SJSA1 (cell line): ENCODE measurements around the gene SF3B3. TPM values are rescaled to one million over a fixed set of nuclear protein-coding genes. Genes with fewer than 3 reads are reported as not detected.
"Not testable (repeated sequence)": the region's sequence is repeated elsewhere in the genome, so short reads cannot be mapped to it uniquely, and the experiment has no call there.

Source experiments
- DNase-seq, 2 experiments: peaks; one replicate each; pipeline ENCODE4 v3.0.0-alpha.2; 2015 to 2020; ENCODE audit warnings: low spot score in 2 of 2, low read depth in 1 of 2
- H3K27ac ChIP-seq: fragments of 250-450 bp; sonication (Bioruptor Pico); 2 replicates; pipeline ENCODE4 v1.5.1; 2020; ENCODE audit warnings: mild to moderate bottlenecking, moderate library complexity
- H3K27me3 ChIP-seq: fragments of 250-450 bp; sonication (Bioruptor Pico); replicated peaks from 2 replicates; pipeline ENCODE4 v1.5.1; 2020; ENCODE audit warnings: mild to moderate bottlenecking, moderate library complexity
- H3K36me3 ChIP-seq: fragments of 250-450 bp; sonication (Bioruptor Pico); 2 replicates; pipeline ENCODE4 v1.5.1; 2020; ENCODE audit warnings: mild to moderate bottlenecking
- H3K4me1 ChIP-seq: fragments of 250-450 bp; sonication (Bioruptor Pico); replicated peaks from 2 replicates; pipeline ENCODE4 v1.6.1; 2021; ENCODE audit warnings: mild to moderate bottlenecking
- H3K4me3 ChIP-seq: fragments of 250-450 bp; sonication (Bioruptor Pico); 2 replicates; pipeline ENCODE4 v1.5.1; 2020; ENCODE audit warnings: mild to moderate bottlenecking
- H3K9me3 ChIP-seq: fragments of 250-450 bp; sonication (Bioruptor Pico); replicated peaks from 2 replicates; pipeline ENCODE4 v1.5.1; 2020; ENCODE audit warnings: mild to moderate bottlenecking
- total RNA-seq: library from RNA; depleted of rRNA; stranded (reverse); fragments of >200 nt; shearing (Covaris generic); gene quantifications from 2 replicates; pipeline ENCODE4 v1.2.3, GENCODE V29; 2014; rRNA removed

SF3B3 gene
- total RNA-seq, 1 experiment from 2014 or later: 170 TPM

- Histone ChIP-seq H3K27me3 (no peaks in the 10 kb centered on the region), H3K4me3 (no peak overlapping the region), H3K4me1 (no peaks in the 10 kb centered on the region), H3K36me3 (no peaks in the 10 kb centered on the region), H3K9me3 (no peaks in the 10 kb centered on the region), H3K27ac (no peak overlapping the region)
- no peak for DNase-seq
These were observed 89.3 kb downstream of the SF3B3 start for GRCh38 chr16:70612931-70613330.

- no peaks in the 10 kb centered on the region for H3K4me1 ChIP-seq
These were observed 90.8 kb downstream of the SF3B3 start for GRCh38 chr16:70614208-70614951.

GRCh38 chr16:70615945-70616344, 92.3 kb downstream of the SF3B3 start:
- no peaks in the 10 kb centered on the region for H3K36me3 ChIP-seq
- no peaks in the 10 kb centered on the region for H3K27me3 ChIP-seq
- H3K4me1 ChIP-seq: no peaks in the 10 kb centered on the region
- H3K9me3 ChIP-seq: no peaks in the 10 kb centered on the region
- no peak overlapping the region for H3K4me3 ChIP-seq
- DNase-seq: no peak
- no peak overlapping the region for H3K27ac ChIP-seq

More at GRCh38 chr16:70614208-70614951, 90.8 kb downstream of the SF3B3 start:
- no peaks in the 10 kb centered on the region for H3K36me3 ChIP-seq
- no peaks in the 10 kb centered on the region for H3K9me3 ChIP-seq
- H3K4me3 ChIP-seq: no peak overlapping the region
- no peak overlapping the region for H3K27ac ChIP-seq
- no peaks in the 10 kb centered on the region for H3K27me3 ChIP-seq
- DNase-seq: no peak

- H3K27me3 ChIP-seq, H3K36me3 ChIP-seq, DNase-seq, H3K27ac ChIP-seq, H3K4me3 ChIP-seq, H3K9me3 ChIP-seq, H3K4me1 ChIP-seq: not testable (repeated sequence)
These were observed 98.2 kb downstream of the SF3B3 start for GRCh38 chr16:70621864-70622263.

Other genes starting within 250 kb of the SF3B3 start
- 69.6 and 77.0 TPM in 2 replicates for gene AARS1, start 234.3 kb upstream of the SF3B3 start, total RNA-seq
- gene DDX19B, start 224.6 kb upstream of the SF3B3 start, total RNA-seq: 39.6 and 55.9 TPM in 2 replicates
- gene DDX19A, start 176.9 kb upstream of the SF3B3 start, total RNA-seq: 30.1 and 49.7 TPM in 2 replicates
- gene ST3GAL2, start 84.7 kb upstream of the SF3B3 start, total RNA-seq: 23.2 and 43.8 TPM in 2 replicates
- 3.4 and 5.3 TPM in 2 replicates for gene FCSK, start 69.2 kb upstream of the SF3B3 start, total RNA-seq
- gene COG4, start 262 bp upstream of the SF3B3 start, total RNA-seq: 78.0 and 94.7 TPM in 2 replicates
- 0.74 and 1.4 TPM in 2 replicates for gene IL34, start 122.7 kb downstream of the SF3B3 start, total RNA-seq
- 20.7 and 22.6 TPM in 2 replicates for gene MTSS2, start 162.2 kb downstream of the SF3B3 start, total RNA-seq